Upper lobe of left lung (tissue), 4 donors: ENCODE data around the gene LMTK2.

Experiments
- CTCF ChIP-seq, 6 experiments: fragments of 450-650 bp in 4 of 6; fragments of 200-600 bp in 2 of 6; sonication (generic) in 2 of 6; IDR thresholded peaks; one replicate each; pipeline ENCODE4 v1.5.1; 2016 to 2019; ENCODE audit warnings: antibody characterized with exemption in 6 of 6
- EP300 ChIP-seq, 4 donors: sonication (generic); formaldehyde crosslinking; IDR thresholded peaks; one replicate each; pipeline ENCODE4 v1.5.1; 2017; ENCODE audit warnings: antibody characterized with exemption in 4 of 4, control low read depth in 2 of 4

GRCh38 chr7:98119256-98119918 is 12.7 kb downstream of the LMTK2 start:
- TF ChIP-seq CTCF (IDR thresholded peaks at IDR 0.05) (no peak), EP300 (IDR thresholded peaks at IDR 0.05) (no peak)
